Activated CD8-positive, alpha-beta T cell treated with anti-CD3 and anti-CD28 coated beads for 36 hours (primary cell): ENCODE results near the gene UQCRHL. TPM values are rescaled to one million over a fixed set of nuclear protein-coding genes. Genes with fewer than 3 reads are reported as not detected.
A peak's percentile ranks its signal among the peaks of the same experiment; 100 is the strongest.
"Not testable (repeated sequence)": the region's sequence is repeated elsewhere in the genome, so short reads cannot be mapped to it uniquely, and the experiment has no call there.

Experiments
- ATAC-seq: fragments of 200-7000 bp; cut with Tn5 transposase; one replicate; pipeline ENCODE4 v1.10.0; 2021; ENCODE audit warnings: mild to moderate bottlenecking, moderate library complexity
- CTCF ChIA-PET: fragments of 350-600 bp; sonication (Branson Sonifier 250); formaldehyde crosslinking; loops from one replicate; lab custom pipeline; 2021; ENCODE audit warnings: antibody characterized with exemption; lab: Charles Lee
- POLR2A ChIA-PET: fragments of 350-600 bp; sonication (Branson Sonifier 250); formaldehyde crosslinking; loops from one replicate; lab custom pipeline; 2021; ENCODE audit warnings: antibody characterized with exemption; lab: Charles Lee
- DNase-seq: peaks from one replicate; pipeline ENCODE4 v3.0.0-alpha.2; 2020
- H3K27ac Mint-ChIP-seq: one replicate; pipeline ENCODE4 v1.8.0; 2021; ENCODE audit warnings: mild to moderate bottlenecking, mixed read lengths
- H3K27me3 Mint-ChIP-seq: one replicate; pipeline ENCODE4 v1.8.0; 2021; ENCODE audit warnings: mixed read lengths
- H3K36me3 Mint-ChIP-seq: one replicate; pipeline ENCODE4 v1.8.0; 2021; ENCODE audit warnings: low read depth, mixed read lengths
- H3K4me1 Mint-ChIP-seq: one replicate; pipeline ENCODE4 v1.8.0; 2021; ENCODE audit warnings: low read depth, mixed read lengths
- H3K4me3 Mint-ChIP-seq: one replicate; pipeline ENCODE4 v1.8.0; 2021; ENCODE audit warnings: mild to moderate bottlenecking, moderate library complexity, mixed read lengths
- H3K9me3 Mint-ChIP-seq: one replicate; pipeline ENCODE4 v1.8.0; 2021; ENCODE audit warnings: mixed read lengths
- intact Hi-C: fragments of 100-400 bp; cut with micrococcal nuclease; formaldehyde crosslinking; loops from one replicate; pipeline ENCODE4 v1.10.0; 2022
- total RNA-seq, 2 experiments: library from RNA; stranded (reverse); gene quantifications; one replicate each; pipeline ENCODE4 v1.2.3, GENCODE V29; 2021
- TF ChIP-seq, protein P1 (sequence below): fragments of 200-600 bp; IDR thresholded peaks from one replicate; pipeline ENCODE4 v1.8.0; 2022; ENCODE audit warnings: antibody characterized with exemption, mild to moderate bottlenecking

Gene UQCRHL
- total RNA-seq, 2 experiments from 2014 or later = 2.5 to 2.8 TPM

DNA sequence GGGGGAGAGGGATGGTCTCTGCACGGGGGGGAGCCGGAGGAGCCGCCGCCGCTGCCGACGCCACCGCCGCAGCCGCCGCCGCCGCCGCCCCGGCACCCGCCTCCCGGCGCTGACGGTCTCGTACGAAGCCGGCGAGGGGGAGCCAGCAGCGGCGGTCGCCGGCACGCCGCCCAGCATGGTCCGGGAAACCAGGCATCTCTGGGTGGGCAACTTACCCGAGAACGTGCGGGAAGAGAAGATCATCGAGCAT, 40.4 kb upstream of the UQCRHL start:
- Mint-ChIP-seq H3K4me1 (peaks cover 42% of the 10 kb centered on the region), H3K27ac (peak overlapping the region; percentile 94), H3K36me3 (peaks cover 19% of the 10 kb centered on the region), H3K27me3 (no peaks in the 10 kb centered on the region), H3K4me3 (peak overlapping the region; percentile 81), H3K9me3 (no peaks in the 10 kb centered on the region)
- CTCF ChIA-PET = interaction anchor here (1.0 to 3.0 kb wide), 4 partner anchors 10 to 118 kb away, joined by 3 to 24 read pairs (median 6); no protein-coding TSS in a partner anchor
- DNase-seq = no peak
- intact Hi-C loops = no loop called here
- POLR2A ChIA-PET = interaction anchor here (0.7 to 7.3 kb wide), 13 partner anchors 10 to 127 kb away, joined by 3 to 85 read pairs (median 4); no protein-coding TSS in a partner anchor
- no peak for ATAC-seq
- TF ChIP-seq, protein P1, sequence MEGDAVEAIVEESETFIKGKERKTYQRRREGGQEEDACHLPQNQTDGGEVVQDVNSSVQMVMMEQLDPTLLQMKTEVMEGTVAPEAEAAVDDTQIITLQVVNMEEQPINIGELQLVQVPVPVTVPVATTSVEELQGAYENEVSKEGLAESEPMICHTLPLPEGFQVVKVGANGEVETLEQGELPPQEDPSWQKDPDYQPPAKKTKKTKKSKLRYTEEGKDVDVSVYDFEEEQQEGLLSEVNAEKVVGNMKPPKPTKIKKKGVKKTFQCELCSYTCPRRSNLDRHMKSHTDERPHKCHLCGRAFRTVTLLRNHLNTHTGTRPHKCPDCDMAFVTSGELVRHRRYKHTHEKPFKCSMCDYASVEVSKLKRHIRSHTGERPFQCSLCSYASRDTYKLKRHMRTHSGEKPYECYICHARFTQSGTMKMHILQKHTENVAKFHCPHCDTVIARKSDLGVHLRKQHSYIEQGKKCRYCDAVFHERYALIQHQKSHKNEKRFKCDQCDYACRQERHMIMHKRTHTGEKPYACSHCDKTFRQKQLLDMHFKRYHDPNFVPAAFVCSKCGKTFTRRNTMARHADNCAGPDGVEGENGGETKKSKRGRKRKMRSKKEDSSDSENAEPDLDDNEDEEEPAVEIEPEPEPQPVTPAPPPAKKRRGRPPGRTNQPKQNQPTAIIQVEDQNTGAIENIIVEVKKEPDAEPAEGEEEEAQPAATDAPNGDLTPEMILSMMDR = no peak

DNA sequence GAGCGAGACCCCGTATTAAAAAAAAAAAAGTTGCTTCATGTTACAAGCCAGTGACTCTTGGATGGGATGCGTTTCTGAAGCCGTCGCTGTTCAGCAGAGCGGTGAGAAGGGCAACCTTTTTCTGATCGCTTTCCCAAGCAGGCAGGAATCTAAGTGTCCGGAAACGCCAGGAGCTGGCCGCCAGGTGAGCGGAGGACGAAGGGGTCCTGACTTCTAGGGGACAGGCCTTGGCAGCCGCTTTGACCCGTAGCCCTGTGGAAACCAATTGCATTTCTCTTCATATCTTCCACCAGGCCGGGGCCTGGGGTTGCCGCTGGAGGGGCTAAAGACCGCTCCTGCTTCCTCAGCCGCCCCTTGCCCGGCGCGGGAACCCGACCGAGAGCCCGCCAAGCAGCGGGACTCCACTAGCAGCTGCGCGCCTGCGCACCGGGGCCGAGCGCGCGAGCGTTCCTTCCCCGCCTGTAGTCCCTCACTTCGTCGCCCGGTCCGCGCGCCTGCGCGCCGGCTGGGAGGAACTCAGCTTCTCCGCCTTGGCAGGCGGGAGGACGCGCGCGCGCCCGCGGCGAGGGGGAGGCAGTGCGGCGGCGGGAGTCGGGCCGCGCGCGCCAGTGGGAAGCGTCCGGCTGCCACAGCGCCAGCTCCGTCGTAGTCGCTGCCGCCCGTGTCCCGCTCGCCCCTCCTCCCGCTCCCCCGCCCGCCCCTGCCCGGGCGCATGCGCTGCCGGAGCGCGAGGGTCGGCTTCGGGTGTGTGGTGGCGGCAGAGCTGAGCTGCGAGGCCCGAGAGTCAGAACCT, 39.8 kb upstream of the UQCRHL start, which contains the start of gene SPEN:
TSS of gene SPEN (plus strand) at position 608 of the 793 bp plus-strand sequence. CDS start 361 bp downstream, outside the sequence.
- TF ChIP-seq, protein P1 = no peak
- peaks cover 19% of the 10 kb centered on the region for H3K36me3 Mint-ChIP-seq
- DNase-seq (peak; percentile 97), ATAC-seq (peak; percentile 86)
- ChIA-PET CTCF (interaction anchor here (1.0 to 3.0 kb wide), 4 partner anchors 10 to 119 kb away, joined by 3 to 24 read pairs (median 6); no protein-coding TSS in a partner anchor), POLR2A (interaction anchor here (0.6 to 7.3 kb wide), 11 partner anchors 10 to 611 kb away, joined by 3 to 85 read pairs (median 4); no protein-coding TSS in a partner anchor)
- no peaks in the 10 kb centered on the region for H3K27me3 Mint-ChIP-seq
- H3K9me3 Mint-ChIP-seq = no peaks in the 10 kb centered on the region
- intact Hi-C loops = no loop called here
- peak within 1 kb of the TSS; percentile 98 for H3K4me3 Mint-ChIP-seq
- peaks cover 38% of the 10 kb centered on the region for H3K4me1 Mint-ChIP-seq
- H3K27ac Mint-ChIP-seq = peak within 1 kb of the TSS; percentile 97

DNA sequence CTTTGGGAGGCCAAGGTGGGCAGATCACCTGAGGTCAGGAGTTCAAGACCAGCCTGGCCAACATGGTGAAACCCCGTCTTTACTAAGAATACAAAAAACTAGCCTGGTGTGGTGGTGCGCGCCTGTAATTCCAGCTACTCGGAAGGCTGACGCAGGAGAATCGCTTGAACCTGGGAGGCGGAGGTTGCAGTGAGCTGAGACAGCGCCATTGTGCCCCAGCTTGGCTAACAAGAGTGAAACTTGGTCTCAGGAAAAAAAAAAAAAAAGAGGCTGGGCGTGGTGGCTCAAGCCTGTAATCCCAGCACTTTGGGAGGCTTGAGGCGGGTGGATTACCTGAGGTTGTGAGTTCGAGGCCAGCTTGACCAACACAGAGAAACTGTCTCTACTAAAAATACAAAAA, 38.6 kb upstream of the UQCRHL start:
- DNase-seq, H3K27me3 Mint-ChIP-seq, intact Hi-C loops, ATAC-seq, H3K9me3 Mint-ChIP-seq, CTCF ChIA-PET: not testable (repeated sequence)
- H3K27ac Mint-ChIP-seq = peak overlapping the region; percentile 46
- POLR2A ChIA-PET = interaction anchor here (6.2 to 7.3 kb wide), 2 partner anchors 8 to 13 kb away, joined by 75 to 85 read pairs; no protein-coding TSS in a partner anchor
- peak overlapping the region; percentile 81 for H3K4me3 Mint-ChIP-seq
- peaks cover 26% of the 10 kb centered on the region for H3K4me1 Mint-ChIP-seq
- H3K36me3 Mint-ChIP-seq = peaks cover 19% of the 10 kb centered on the region

DNA sequence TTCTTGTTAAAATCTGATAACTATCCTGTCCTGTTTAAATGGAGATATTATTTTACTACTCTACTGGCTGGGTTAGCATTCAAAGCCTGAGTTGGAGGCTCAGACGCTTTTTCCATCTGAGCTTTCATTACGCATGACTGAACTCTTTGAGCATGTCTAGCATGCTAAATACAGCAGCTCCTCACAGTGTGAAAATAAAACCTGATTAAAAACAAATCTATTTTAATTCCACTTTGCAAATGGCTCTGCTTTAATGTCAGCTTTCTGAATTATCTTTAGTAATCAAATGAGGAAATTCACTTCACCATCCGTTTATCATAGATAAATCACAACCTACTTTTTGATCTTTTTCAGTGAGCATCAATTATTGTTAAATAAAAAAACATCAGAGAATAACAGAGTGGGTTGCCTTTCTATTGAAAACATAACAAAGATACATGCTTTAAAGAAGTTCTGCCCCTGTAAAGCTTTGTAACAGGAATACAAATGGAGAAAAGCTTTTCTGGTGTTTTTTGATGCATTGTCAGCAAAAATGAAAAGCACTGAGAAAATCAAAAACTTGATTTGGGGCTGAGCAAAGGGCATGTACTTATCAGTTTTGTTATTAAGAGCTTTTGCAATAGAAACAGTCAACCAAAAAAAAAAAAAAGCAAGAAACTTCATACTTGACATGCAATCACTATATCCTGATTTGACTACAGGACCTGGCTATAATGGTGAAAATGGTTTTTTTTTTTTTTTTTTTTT, 36.5 kb upstream of the UQCRHL start:
- ChIA-PET POLR2A (interaction anchor here (1.1 to 7.3 kb wide), 3 partner anchors 6 to 20 kb away, joined by 3 to 85 read pairs (median 11); no protein-coding TSS in a partner anchor), CTCF (interaction anchor here (0.9 to 1.2 kb wide), 3 partner anchors 28 to 105 kb away, joined by 3 to 4 read pairs (median 4); no protein-coding TSS in a partner anchor)
- Mint-ChIP-seq H3K36me3 (peaks cover 10% of the 10 kb centered on the region), H3K27ac (no peak overlapping the region), H3K27me3 (no peaks in the 10 kb centered on the region), H3K4me1 (peaks cover 15% of the 10 kb centered on the region), H3K9me3 (no peaks in the 10 kb centered on the region), H3K4me3 (no peak overlapping the region)
- no peak for ATAC-seq
- DNase-seq = no peak
- TF ChIP-seq, protein P1 = no peak
- intact Hi-C loops = no loop called here

DNA sequence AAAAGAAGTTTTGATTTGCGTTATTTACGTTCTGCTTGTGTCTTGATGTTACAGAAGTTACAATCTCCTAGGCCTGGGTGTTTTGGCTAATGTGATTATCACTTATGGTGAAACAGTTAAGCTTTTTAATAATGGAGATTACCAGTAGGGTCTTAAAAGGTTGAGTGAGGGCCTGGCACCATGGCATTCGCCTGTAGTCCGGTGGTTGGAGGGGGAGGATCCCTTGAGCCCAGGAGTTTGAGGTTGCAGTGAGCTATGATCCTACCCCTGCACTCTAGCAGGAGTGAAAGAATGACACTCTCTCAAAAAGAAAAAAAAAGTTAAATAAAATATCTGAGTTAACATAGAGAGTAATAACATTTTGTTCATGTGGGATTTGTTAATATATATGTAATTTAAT, 31.3 kb upstream of the UQCRHL start:
- DNase-seq = no peak
- H3K27ac Mint-ChIP-seq = no peak overlapping the region
- no peak overlapping the region for H3K4me3 Mint-ChIP-seq
- CTCF ChIA-PET = interaction anchor here (0.9 to 3.8 kb wide), 3 partner anchors 9 to 171 kb away, joined by 3 to 24 read pairs (median 3); partner anchors contain the start of gene SPEN
- intact Hi-C loops = loop anchor here (5.0 kb wide), 1 partner anchor 79 kb away; no protein-coding TSS in a partner anchor
- no peaks in the 10 kb centered on the region for H3K9me3 Mint-ChIP-seq
- POLR2A ChIA-PET = interaction anchor here (4.8 kb wide), 1 partner anchor 9 kb away, joined by 85 read pairs; the partner anchor contains the start of gene SPEN
- TF ChIP-seq, protein P1 = no peak
- H3K27me3 Mint-ChIP-seq = no peaks in the 10 kb centered on the region
- H3K4me1 Mint-ChIP-seq = peaks cover 18% of the 10 kb centered on the region
- ATAC-seq = no peak
- H3K36me3 Mint-ChIP-seq = no peaks in the 10 kb centered on the region
